GM12865 (cell line): ENCODE data around the gene CCDC157.
A peak's percentile ranks its signal among the peaks of the same experiment; 100 is the strongest.

Experiments
- DNase-seq: peaks from one replicate; pipeline ENCODE4 v3.0.0; 2010; ENCODE audit warnings: low read depth
- H3K4me3 ChIP-seq: 2 replicates; pipeline ENCODE4 v1.5.1; 2011; ENCODE audit warnings: mild to moderate bottlenecking, low read depth, low read length, control low read depth
- CTCF ChIP-seq: IDR thresholded peaks from 2 replicates; pipeline ENCODE4 v1.5.1; 2011; ENCODE audit warnings: low read length, control low read depth, low read depth, inconsistent platforms; ENCODE audit not compliant: insufficient read depth; ENCODE audit errors: missing control alignments

Gene CCDC157

GRCh38 chr22:30318799-30319419, 37.9 kb upstream of the CCDC157 start:
- no peak for TF ChIP-seq CTCF
- no peak overlapping the region for H3K4me3 ChIP-seq
- no peak for DNase-seq

GRCh38 chr22:30320021-30320556, 36.7 kb upstream of the CCDC157 start:
- DNase-seq, result no peak
- no peak overlapping the region for H3K4me3 ChIP-seq
- TF ChIP-seq CTCF, result no peak

GRCh38 chr22:30321461-30321860, 35.3 kb upstream of the CCDC157 start:
- H3K4me3 ChIP-seq, result no peak overlapping the region
- no peak for TF ChIP-seq CTCF
- DNase-seq, result no peak

GRCh38 chr22:30323246-30323645, 33.6 kb upstream of the CCDC157 start:
- no peak for DNase-seq
- TF ChIP-seq CTCF, result no peak
- H3K4me3 ChIP-seq, result no peak overlapping the region

GRCh38 chr22:30324014-30324730, 32.6 kb upstream of the CCDC157 start:
- TF ChIP-seq CTCF, result no peak
- H3K4me3 ChIP-seq, result peak overlapping the region; percentile 90
- peak; percentile 23 for DNase-seq

- no peak for TF ChIP-seq CTCF
- no peak for DNase-seq
- H3K4me3 ChIP-seq, result peak overlapping the region; percentile 90
These were observed 31.6 kb upstream of the CCDC157 start for GRCh38 chr22:30325065-30325720.
